H1 (cell line): Measurements from ENCODE around the gene UBE2Q2. TPM values are rescaled to one million over a fixed set of nuclear protein-coding genes. Genes with fewer than 3 reads are reported as not detected.

Source experiments
- EGR1 ChIP-seq: IDR thresholded peaks from 2 replicates; pipeline ENCODE4 v1.6.1; 2011; ENCODE audit warnings: low read depth, low read length, borderline replicate concordance
- JUN ChIP-seq: IDR thresholded peaks from 2 replicates; pipeline ENCODE4 v1.6.1; 2011; ENCODE audit warnings: low read depth, mild to moderate bottlenecking, improper control_type of control experiment, low read length
- MAX ChIP-seq: IDR thresholded peaks from 2 replicates; pipeline ENCODE4 v1.6.1; 2012; ENCODE audit warnings: inconsistent platforms
- RAD21 ChIP-seq, 2 experiments: IDR thresholded peaks in 1 of 2; conservative IDR thresholded peaks in 1 of 2; 2 replicates each; pipeline ENCODE4 v1.6.1; 2011; ENCODE audit warnings: low read depth in 2 of 2, low read length in 2 of 2, improper control_type of control experiment in 1 of 2, inconsistent platforms in 1 of 2, mild to moderate bottlenecking in 1 of 2, moderate library complexity in 1 of 2
- SUZ12 ChIP-seq: fragments of 200-600 bp; sonication (generic); IDR thresholded peaks from 2 replicates; pipeline ENCODE4 v1.6.1; 2012; ENCODE audit warnings: mild to moderate bottlenecking, inconsistent platforms, low read length, moderate library complexity, mixed read lengths
- TAF7 ChIP-seq: optimal IDR thresholded peaks from 2 replicates; pipeline ENCODE3; 2011; ENCODE audit warnings: low read depth, mild to moderate bottlenecking, inconsistent platforms, low read length, moderate library complexity, borderline replicate concordance
- polyA plus RNA-seq, 7 experiments: library from polyadenylated mRNA; depleted of rRNA in 3 of 7; stranded (reverse) in 5 of 7; unstranded in 2 of 7; fragments of >200 nt in 5 of 7; fragments of 200-250 nt in 2 of 7; gene quantifications; 1 replicate in 5 of 7; 2 replicates in 1 of 7; 4 replicates in 1 of 7; pipeline versions ENCODE4 v1.2.1 to v1.2.3, GENCODE V29; 2011 to 2013; ENCODE audit warnings: missing spikeins in 2 of 7, mixed read lengths in 2 of 7
- total RNA-seq: library from RNA; stranded (reverse); fragmentation: NEBNext Ultra II Directional; extraction: Animal tissue kit (Norgen Biotek cat#: 25700); gene quantifications from 2 replicates; pipeline ENCODE4 v1.2.1, GENCODE V29; 2021
- TF ChIP-seq, protein P1 (sequence below), 3 experiments: IDR thresholded peaks; 1 replicate in 2 of 3; 2 replicates in 1 of 3; pipeline versions ENCODE4 v1.5.1 to v1.6.1; 2011; ENCODE audit warnings: low read length in 3 of 3, mild to moderate bottlenecking in 3 of 3, inconsistent platforms in 2 of 3, low read depth in 1 of 3, moderate library complexity in 1 of 3; ENCODE audit not compliant: insufficient read depth in 1 of 3; ENCODE audit errors: control extremely low read depth in 1 of 3

The UBE2Q2 gene
- total and polyA plus RNA-seq, 2 of the 8 experiments (the other 6 are each of a cell fraction or from before 2014, with no cell fraction given) = 10.1 to 22.7 TPM

DNA sequence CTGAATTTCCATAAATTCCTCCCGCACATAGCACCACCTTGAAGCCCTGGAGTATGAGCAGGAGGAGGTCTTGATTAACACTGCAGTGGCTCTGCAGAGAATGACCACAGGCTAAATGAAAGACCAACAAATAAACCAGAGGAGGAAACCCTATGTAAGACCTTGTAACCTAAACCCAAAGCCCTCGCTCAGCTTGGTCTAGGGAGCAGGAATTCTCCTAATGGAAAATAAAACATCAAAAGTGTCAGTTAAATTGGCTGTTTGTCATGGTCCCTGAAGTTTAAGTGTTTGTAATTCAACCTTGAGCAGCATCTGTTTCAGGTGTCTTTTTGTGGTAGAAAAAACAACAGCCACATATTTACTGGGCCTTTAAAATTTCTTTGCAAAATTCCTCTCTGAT, 9.2 kb upstream of the UBE2Q2 start (continued):
- TF ChIP-seq SUZ12 (no peak), JUN (no peak), TAF7 (no peak), EGR1 (no peak), MAX (no peak), RAD21 (IDR thresholded peaks at IDR 0.05 in 1 of 2, conservative IDR thresholded peaks at IDR 0.05 in 1 of 2; ENCODE audit: low read depth in 2 of 2, low read length in 2 of 2) (no peak)
- TF ChIP-seq, protein P1, sequence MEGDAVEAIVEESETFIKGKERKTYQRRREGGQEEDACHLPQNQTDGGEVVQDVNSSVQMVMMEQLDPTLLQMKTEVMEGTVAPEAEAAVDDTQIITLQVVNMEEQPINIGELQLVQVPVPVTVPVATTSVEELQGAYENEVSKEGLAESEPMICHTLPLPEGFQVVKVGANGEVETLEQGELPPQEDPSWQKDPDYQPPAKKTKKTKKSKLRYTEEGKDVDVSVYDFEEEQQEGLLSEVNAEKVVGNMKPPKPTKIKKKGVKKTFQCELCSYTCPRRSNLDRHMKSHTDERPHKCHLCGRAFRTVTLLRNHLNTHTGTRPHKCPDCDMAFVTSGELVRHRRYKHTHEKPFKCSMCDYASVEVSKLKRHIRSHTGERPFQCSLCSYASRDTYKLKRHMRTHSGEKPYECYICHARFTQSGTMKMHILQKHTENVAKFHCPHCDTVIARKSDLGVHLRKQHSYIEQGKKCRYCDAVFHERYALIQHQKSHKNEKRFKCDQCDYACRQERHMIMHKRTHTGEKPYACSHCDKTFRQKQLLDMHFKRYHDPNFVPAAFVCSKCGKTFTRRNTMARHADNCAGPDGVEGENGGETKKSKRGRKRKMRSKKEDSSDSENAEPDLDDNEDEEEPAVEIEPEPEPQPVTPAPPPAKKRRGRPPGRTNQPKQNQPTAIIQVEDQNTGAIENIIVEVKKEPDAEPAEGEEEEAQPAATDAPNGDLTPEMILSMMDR (IDR thresholded peaks at IDR 0.05; ENCODE audit: control extremely low read depth in 1 of 3, insufficient read depth in 1 of 3, low read depth in 1 of 3, low read length in 3 of 3) = no peak
